MG63 (cell line): Measurements from ENCODE around the gene TRAPPC12. TPM values are rescaled to one million over a fixed set of nuclear protein-coding genes. Genes with fewer than 3 reads are reported as not detected.

Experiments
- DNase-seq: peaks from one replicate; pipeline ENCODE4 v3.0.0-alpha.2; 2020
- H3K27me3 ChIP-seq: fragments of 250-450 bp; sonication (Bioruptor Pico); 2 replicates; pipeline ENCODE4 v1.5.1; 2020; ENCODE audit warnings: mild to moderate bottlenecking, moderate library complexity
- H3K36me3 ChIP-seq: fragments of 250-450 bp; sonication (Bioruptor Pico); 2 replicates; pipeline ENCODE4 v1.5.1; 2020; ENCODE audit warnings: mild to moderate bottlenecking, moderate library complexity
- H3K4me3 ChIP-seq: fragments of 250-450 bp; sonication (Bioruptor Pico); 2 replicates; pipeline ENCODE4 v1.5.1; 2020; ENCODE audit warnings: mild to moderate bottlenecking, moderate library complexity
- H3K9me3 ChIP-seq: fragments of 250-450 bp; sonication (Bioruptor Pico); 2 replicates; pipeline ENCODE4 v1.5.1; 2020; ENCODE audit warnings: mild to moderate bottlenecking, moderate library complexity
- total RNA-seq: library from RNA; depleted of rRNA; stranded (reverse); fragments of >200 nt; shearing (Covaris generic); gene quantifications from 2 replicates; pipeline ENCODE4 v1.2.3, GENCODE V29; 2014; ENCODE audit warnings: low replicate concordance

The TRAPPC12 gene
- total RNA-seq, 1 experiment from 2014 or later = 29.3 TPM

GRCh38 chr2:3392216-3392615 lies 12.7 kb downstream of the TRAPPC12 start:
- H3K36me3 ChIP-seq = peaks cover 70% of the 10 kb centered on the region
- no peak overlapping the region for H3K4me3 ChIP-seq
- H3K9me3 ChIP-seq = peaks cover 18% of the 10 kb centered on the region
- no peaks in the 10 kb centered on the region for H3K27me3 ChIP-seq
- no peak for DNase-seq

GRCh38 chr2:3396920-3397559 lies 17.5 kb downstream of the TRAPPC12 start:
- Histone ChIP-seq H3K9me3 (peaks cover 19% of the 10 kb centered on the region), H3K4me3 (no peak overlapping the region), H3K27me3 (no peaks in the 10 kb centered on the region), H3K36me3 (peaks cover 62% of the 10 kb centered on the region)
- no peak for DNase-seq

GRCh38 chr2:3398857-3399256 lies 19.4 kb downstream of the TRAPPC12 start:
- no peak for DNase-seq
- peaks cover 19% of the 10 kb centered on the region for H3K9me3 ChIP-seq
- H3K27me3 ChIP-seq = no peaks in the 10 kb centered on the region
- H3K36me3 ChIP-seq = peaks cover 59% of the 10 kb centered on the region
- no peak overlapping the region for H3K4me3 ChIP-seq

- Histone ChIP-seq H3K27me3 (no peaks in the 10 kb centered on the region), H3K4me3 (no peak overlapping the region), H3K9me3 (peaks cover 19% of the 10 kb centered on the region), H3K36me3 (peaks cover 54% of the 10 kb centered on the region)
- DNase-seq = no peak
Observed at GRCh38 chr2:3399381-3399780, 19.9 kb downstream of the TRAPPC12 start.

GRCh38 chr2:3399829-3400228 lies 20.3 kb downstream of the TRAPPC12 start:
- H3K36me3 ChIP-seq = peaks cover 54% of the 10 kb centered on the region
- H3K27me3 ChIP-seq = no peaks in the 10 kb centered on the region
- no peak for DNase-seq
- no peak overlapping the region for H3K4me3 ChIP-seq
- peaks cover 19% of the 10 kb centered on the region for H3K9me3 ChIP-seq

- H3K9me3 ChIP-seq = no peaks in the 10 kb centered on the region
- no peak for DNase-seq
- no peaks in the 10 kb centered on the region for H3K27me3 ChIP-seq
- H3K4me3 ChIP-seq = no peak overlapping the region
- peaks cover 35% of the 10 kb centered on the region for H3K36me3 ChIP-seq
Observed at GRCh38 chr2:3403587-3404334, 24.3 kb downstream of the TRAPPC12 start.

- Histone ChIP-seq H3K36me3 (peaks cover 35% of the 10 kb centered on the region), H3K9me3 (no peaks in the 10 kb centered on the region), H3K4me3 (no peak overlapping the region), H3K27me3 (no peaks in the 10 kb centered on the region)
- DNase-seq = no peak
Observed at GRCh38 chr2:3404349-3404894, 24.9 kb downstream of the TRAPPC12 start.

- no peak overlapping the region for H3K4me3 ChIP-seq
- no peaks in the 10 kb centered on the region for H3K9me3 ChIP-seq
- peaks cover 35% of the 10 kb centered on the region for H3K36me3 ChIP-seq
- no peak for DNase-seq
- H3K27me3 ChIP-seq = no peaks in the 10 kb centered on the region
Observed at GRCh38 chr2:3405307-3405706, 25.8 kb downstream of the TRAPPC12 start.

- peaks cover 29% of the 10 kb centered on the region for H3K36me3 ChIP-seq
Observed at GRCh38 chr2:3405876-3406275, 26.4 kb downstream of the TRAPPC12 start.

GRCh38 chr2:3406501-3406900 lies 27.0 kb downstream of the TRAPPC12 start:
- no peak overlapping the region for H3K4me3 ChIP-seq
- peaks cover 24% of the 10 kb centered on the region for H3K36me3 ChIP-seq
- no peak for DNase-seq
- no peaks in the 10 kb centered on the region for H3K9me3 ChIP-seq
- no peaks in the 10 kb centered on the region for H3K27me3 ChIP-seq

More at GRCh38 chr2:3405876-3406275, 26.4 kb downstream of the TRAPPC12 start:
- H3K9me3 ChIP-seq = no peaks in the 10 kb centered on the region
- no peak overlapping the region for H3K4me3 ChIP-seq
- H3K27me3 ChIP-seq = no peaks in the 10 kb centered on the region
- DNase-seq = no peak

- H3K36me3 ChIP-seq = peaks cover 16% of the 10 kb centered on the region
Observed at GRCh38 chr2:3408781-3409180, 29.3 kb downstream of the TRAPPC12 start.

GRCh38 chr2:3409627-3410170 lies 30.2 kb downstream of the TRAPPC12 start:
- no peaks in the 10 kb centered on the region for H3K27me3 ChIP-seq
- H3K4me3 ChIP-seq = no peak overlapping the region
- H3K9me3 ChIP-seq = no peaks in the 10 kb centered on the region
- no peak for DNase-seq
- peaks cover 20% of the 10 kb centered on the region for H3K36me3 ChIP-seq

More at GRCh38 chr2:3408781-3409180, 29.3 kb downstream of the TRAPPC12 start:
- H3K27me3 ChIP-seq = no peaks in the 10 kb centered on the region
- no peak for DNase-seq
- no peaks in the 10 kb centered on the region for H3K9me3 ChIP-seq
- H3K4me3 ChIP-seq = no peak overlapping the region

GRCh38 chr2:3411103-3411502 lies 31.6 kb downstream of the TRAPPC12 start:
- no peaks in the 10 kb centered on the region for H3K27me3 ChIP-seq
- H3K36me3 ChIP-seq = peaks cover 21% of the 10 kb centered on the region
- no peak overlapping the region for H3K4me3 ChIP-seq
- no peak for DNase-seq
- no peaks in the 10 kb centered on the region for H3K9me3 ChIP-seq

- no peaks in the 10 kb centered on the region for H3K27me3 ChIP-seq
- no peaks in the 10 kb centered on the region for H3K9me3 ChIP-seq
- DNase-seq = no peak
- peaks cover 12% of the 10 kb centered on the region for H3K36me3 ChIP-seq
- H3K4me3 ChIP-seq = no peak overlapping the region
Observed at GRCh38 chr2:3413697-3414096, 34.2 kb downstream of the TRAPPC12 start.

GRCh38 chr2:3414133-3414860 lies 34.8 kb downstream of the TRAPPC12 start:
- Histone ChIP-seq H3K36me3 (peaks cover 16% of the 10 kb centered on the region), H3K27me3 (no peaks in the 10 kb centered on the region), H3K9me3 (no peaks in the 10 kb centered on the region), H3K4me3 (no peak overlapping the region)
- no peak for DNase-seq

- Histone ChIP-seq H3K36me3 (peaks cover 16% of the 10 kb centered on the region), H3K9me3 (no peaks in the 10 kb centered on the region)
- DNase-seq = no peak
Observed at GRCh38 chr2:3418766-3419404, 39.4 kb downstream of the TRAPPC12 start.

More at GRCh38 chr2:3418766-3419404, 39.4 kb downstream of the TRAPPC12 start:
- H3K4me3 ChIP-seq = no peak overlapping the region
- no peaks in the 10 kb centered on the region for H3K27me3 ChIP-seq
